ENCODE data around the gene SEMA6A.

SEMA6A gene

DNA sequence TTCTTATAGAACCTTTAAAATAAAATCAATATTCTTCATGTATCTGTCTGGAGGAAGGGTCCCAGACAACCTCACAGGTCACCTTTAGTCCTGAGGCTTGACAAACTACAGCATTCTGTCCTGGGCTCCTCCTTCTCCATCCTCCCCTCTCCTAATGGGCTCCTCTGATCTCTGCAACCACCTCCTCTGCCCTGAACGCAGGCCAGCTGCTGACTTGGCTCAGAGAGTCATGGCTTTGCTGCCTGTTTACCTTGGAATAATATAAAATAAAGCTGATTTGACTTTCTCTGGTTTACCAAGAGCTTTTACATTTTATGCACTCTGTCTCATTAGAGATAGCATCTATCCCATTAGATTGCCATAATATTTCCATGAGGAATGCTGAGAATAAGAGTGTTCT lies 159.4 kb downstream of the SEMA6A start:
- DNase-seq (ENCODE audit: low read depth in 1 of 2, low spot score in 1 of 2): no peak

DNA sequence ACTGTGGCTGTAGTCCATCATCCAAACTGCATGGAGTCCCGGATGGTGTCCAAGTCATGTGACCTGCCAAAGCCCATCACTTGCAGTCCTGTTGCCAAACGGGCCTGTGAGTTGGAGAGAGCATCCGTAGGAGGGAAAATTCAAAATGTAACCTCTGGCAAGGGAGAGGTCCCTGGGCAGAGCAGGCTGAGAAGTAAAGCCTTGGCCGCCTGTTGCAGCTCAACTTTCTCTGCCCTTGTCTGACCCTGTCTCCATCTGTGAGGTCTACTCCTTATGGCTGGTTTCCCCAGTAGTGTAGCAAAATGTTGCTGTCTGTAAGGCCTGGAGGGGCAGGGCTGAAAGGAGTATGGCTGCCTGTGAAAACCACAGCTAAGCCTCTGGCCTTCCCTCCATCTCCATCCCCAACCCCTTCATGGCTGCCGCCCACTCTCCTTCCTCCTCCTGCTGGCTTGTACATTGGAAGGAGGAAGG lies 163.5 kb downstream of the SEMA6A start:
- DNase-seq (ENCODE audit: low read depth in 1 of 2, low spot score in 1 of 2): no peak

DNA sequence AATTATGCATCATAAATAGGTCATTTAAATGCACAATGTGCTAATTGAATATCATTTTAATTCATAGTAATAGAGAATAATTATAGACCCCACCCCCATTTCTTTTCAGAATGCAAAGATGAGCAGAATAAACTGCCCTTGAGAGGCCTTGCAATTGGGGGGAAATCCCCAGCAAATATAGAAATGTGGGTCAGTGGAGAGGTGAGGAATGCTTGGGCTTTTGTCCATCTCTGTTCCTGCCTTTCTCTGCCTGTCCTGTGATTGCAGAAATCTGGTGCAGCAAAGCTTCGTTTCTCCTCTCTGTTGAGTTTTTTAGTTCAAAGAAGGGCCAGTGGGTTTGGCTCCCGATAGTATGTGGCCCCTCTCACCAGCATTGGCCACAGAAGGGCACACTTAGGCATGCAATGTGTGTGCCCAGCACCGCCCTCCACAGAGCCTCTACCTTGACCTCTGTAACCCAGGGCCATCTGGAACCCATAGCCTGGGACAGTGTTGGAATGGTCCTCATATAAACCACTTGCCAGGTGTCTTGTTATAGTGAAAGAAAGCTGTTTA lies 164.2 kb downstream of the SEMA6A start:
- DNase-seq (ENCODE audit: low read depth in 1 of 2, low spot score in 1 of 2): no peak

DNA sequence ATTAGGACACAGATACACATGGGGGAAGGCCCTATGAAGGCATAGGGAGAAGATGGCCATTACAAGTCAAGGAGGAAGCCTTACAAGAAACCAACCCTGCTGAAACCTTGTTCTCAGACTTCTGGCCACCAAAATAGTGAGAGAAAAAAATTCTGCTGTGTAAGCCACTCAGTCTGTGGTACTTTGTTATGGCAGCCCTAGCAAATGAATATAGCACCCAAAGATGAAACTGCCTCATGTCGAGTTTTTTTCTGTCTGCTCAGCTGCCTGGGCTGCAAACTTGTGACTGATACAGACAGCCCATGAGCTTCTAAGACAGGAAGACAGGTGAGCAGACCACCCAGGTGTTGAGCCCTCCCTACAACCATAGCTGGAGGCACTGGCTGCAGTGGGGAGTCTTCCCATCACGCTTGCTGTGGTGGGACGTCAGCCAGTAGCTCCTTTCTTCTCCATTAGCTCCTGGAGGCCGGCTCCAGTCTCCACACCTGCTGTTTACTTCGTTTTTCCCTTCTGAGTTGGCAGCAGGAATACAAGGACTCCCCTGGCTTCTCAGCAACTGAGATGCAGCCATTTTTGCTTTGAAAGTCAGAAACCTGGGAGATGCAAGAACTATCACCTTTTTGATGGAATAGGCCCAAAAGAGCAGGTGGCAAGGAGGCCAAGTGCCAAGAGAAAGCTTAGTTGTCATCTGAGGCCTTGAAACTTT lies 164.9 kb downstream of the SEMA6A start:
- no peak for DNase-seq (ENCODE audit: low read depth in 1 of 2, low spot score in 1 of 2)

DNA sequence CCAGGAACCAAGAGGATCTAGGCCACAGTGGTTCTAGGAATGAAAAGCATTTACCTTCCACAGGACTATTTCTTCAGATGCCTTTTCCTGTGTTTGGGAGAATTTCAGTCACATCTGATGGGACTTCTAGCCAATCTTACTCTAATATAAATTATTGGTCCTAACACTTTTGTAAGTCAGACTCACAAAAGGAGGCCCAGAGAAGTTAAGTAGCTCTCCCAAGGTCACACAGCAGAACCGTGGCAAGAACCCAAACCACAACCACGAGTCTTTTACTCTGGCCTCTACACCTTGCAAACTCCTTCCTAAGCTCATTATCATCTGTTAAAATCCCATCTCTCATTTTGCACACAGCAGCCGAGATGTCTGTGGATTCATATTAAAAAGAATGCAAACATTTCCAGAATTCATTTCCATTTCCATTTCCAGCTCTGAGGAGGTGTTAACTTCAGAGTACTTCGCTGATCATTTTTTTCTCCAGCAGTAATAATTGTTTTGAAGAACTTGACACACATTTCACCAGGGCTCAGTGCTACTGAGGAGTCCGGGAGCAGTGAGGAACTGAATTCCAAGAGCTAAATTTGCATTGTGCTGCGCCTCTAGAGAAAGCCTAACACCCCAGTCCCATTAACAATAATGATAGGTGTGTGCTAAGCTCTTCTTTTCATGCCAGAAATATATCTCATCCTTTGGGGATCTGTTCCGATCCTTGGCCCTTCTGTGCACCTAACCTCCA lies 168.1 kb downstream of the SEMA6A start:
- DNase-seq (ENCODE audit: low read depth in 1 of 2, low spot score in 1 of 2): no peak

DNA sequence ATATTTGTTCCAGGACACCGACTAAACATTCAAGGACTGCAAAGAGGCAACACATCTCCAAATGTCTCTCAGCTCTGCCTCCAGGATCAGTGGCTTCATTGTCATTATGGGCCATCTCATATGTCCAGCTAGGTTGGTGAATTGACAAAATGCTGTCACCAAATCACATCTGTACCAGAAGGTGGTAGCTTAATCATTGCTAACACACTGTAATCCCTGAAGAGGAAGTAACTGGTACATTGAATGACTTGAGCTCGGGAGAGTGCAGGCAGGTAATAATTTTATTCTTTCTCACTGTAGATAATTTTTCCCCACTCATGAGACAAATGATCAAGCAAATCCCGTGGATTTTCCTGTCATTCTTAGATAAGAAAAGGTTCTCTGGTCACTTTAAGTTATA lies 169.8 kb downstream of the SEMA6A start:
- DNase-seq (ENCODE audit: low read depth in 1 of 2, low spot score in 1 of 2): no peak

DNA sequence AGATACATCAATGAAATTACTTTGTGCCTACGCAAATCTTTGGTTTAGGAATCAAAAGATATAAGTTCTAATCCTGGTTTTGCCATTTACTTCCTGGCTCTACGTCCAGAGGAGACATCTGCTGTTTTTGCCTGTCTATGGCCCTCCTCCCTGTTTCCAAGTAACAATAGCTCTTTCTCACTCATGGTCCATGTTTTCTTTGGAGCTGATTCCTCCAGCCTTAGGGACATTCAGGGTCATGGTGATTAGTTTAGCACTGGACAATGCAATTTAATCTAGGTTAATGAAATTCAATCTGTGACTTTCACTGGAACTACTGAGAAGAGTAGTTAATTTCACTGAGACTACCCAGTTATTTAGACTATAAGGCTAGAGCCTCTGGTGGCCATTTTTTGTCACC lies 170.6 kb downstream of the SEMA6A start:
- no peak for DNase-seq (ENCODE audit: low read depth in 1 of 2, low spot score in 1 of 2)

DNA sequence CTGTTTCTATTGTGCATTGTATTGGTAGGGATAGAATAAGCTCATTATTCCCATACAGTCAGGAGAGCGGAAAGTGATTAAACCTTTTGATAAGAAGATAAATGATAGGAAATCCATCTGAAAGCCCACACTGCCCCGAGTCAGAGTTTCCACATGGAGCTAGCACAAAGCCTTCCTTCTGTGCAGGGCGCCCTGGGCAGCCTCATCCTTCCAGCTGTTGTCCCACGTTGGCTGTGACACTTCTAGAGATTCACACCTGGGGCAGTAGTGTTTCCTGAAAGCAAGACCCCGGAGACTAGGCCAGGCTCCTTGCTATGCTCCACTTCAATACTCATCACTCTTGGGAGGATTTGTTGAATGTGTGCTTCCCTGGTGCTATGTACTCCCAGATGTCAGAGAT lies 172.4 kb downstream of the SEMA6A start:
- no peak for DNase-seq (ENCODE audit: low read depth in 1 of 2, low spot score in 1 of 2)

DNA sequence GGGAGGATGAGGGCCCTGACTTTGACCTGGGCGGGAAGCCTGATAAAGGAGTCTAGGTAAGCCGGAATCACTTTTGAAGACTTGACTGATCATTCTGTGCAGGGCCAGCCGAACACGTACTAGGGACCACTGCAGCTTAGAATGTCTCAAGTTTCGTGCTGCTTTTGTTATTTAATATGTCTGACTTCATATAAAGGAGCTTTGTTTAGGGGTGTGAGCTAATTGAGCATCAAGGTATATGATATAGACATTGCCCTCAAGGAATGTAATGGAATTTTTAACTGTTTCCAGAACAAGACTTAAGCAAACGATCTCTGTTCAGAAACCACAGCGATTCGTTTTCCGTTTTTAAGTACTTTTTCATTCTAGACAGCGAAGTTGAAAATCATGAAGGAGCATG lies 173.0 kb downstream of the SEMA6A start:
- no peak for DNase-seq (ENCODE audit: low read depth in 1 of 2, low spot score in 1 of 2)

DNA sequence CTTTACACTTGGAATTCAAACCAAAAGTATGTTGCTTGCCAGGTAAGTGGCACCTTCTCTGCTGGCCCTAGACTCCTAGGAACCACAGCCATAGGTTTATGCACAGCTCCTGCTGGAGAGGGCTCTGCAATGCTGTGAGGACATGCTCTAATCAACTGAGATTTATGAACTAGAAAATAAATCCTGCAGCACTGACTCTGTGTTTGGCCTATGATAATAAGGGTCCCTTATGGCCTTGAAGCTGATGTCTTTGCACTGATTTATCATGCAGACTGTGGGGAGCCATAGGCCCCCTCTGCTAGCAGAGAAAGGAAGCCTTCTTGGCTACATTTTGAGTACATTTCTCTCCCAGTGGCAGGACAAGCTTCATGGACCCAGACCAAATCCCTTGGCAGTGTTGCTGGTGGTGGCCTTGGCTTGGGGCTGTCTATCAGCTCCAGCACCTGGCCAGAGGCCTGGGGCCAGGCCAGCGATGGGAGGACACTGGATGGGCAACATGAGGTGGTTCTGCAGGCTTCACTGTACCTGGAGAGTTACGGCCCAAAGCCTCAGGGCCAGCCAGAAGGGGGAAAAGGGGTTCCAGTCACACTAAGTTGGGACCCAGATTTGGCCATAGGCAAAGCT lies 178.0 kb downstream of the SEMA6A start:
- DNase-seq (ENCODE audit: low read depth in 1 of 2, low spot score in 1 of 2): no peak

DNA sequence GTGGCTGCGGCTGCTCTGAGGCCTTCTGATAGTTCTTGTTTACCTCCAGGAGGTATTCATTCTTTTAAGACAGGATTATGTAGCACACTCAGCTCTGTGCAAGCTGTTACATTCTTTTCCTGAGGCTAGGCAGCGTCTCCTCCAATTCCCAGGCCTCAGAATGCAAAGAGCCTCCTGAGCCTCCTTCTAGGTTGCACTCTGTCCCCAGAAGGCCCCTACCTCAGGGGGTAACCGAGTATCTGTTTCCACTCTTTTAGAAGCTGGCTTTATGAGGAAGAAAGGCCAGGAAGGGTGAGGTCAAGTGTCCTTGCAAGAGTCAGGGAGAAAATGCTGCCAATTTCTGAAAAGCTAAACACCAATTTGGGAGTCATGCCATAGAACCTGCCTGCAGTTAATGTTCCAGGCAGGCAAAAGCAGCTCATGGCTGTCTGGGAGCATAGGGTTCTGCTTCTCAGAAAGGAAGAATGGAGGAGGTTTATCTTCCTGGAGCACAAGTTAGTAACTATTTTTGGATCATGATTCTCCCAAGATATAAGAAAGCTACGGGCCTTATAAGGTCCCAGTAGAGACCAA lies 178.9 kb downstream of the SEMA6A start:
- no peak for DNase-seq (ENCODE audit: low read depth in 1 of 2, low spot score in 1 of 2)

DNA sequence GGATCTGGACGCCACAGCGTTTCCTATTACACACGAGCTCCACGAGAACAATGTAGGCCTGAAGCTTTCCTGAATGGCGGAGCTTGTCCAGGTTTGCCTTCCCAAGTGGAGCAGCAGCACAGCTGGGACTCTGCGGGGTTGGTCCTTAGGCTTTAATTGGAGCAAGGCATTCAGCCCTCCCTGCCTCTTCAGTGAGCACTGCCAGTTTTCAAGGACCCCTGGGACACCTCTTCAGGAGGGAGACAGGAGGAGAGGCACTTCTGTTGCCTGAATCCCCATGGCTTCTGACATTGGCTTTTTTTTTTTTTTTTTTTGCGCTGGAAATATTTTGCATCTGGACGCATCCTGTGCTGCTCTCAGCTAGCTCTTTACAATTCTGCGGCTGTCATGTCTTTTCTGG lies 179.4 kb downstream of the SEMA6A start:
- DNase-seq (ENCODE audit: low read depth in 1 of 2, low spot score in 1 of 2): no peak

DNA sequence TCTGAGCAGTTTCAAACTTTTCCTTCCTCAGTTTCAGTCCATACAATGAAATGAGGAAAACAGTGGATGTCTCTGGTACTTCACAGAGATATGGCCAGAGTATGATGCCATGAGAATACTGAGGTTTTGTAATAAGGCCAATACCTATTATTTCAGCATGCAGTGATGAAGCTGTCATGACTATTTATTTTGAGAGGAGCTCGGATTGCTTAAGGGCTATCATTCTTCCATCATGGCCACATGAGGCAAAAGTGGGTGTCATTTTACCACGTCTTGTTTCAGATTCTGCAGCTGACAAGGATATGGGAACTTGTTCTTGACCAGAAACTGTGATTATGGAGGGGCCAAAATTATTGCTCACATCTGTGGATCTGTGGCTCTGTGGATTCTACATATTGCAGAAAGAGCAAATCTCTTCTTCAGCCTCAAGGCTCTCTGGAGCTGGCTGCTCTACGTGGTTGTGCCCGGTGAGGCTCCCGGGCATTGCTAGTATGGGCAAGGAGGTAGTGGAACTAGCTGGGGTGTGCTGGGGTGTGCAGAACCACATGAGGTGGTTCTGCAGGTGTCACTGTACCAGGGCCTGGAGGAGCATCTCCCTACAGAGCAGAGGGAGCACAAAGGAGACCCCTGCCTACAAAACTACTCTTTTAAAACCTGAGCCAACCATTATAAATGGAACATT lies 180.3 kb downstream of the SEMA6A start:
- DNase-seq (ENCODE audit: low read depth in 1 of 2, low spot score in 1 of 2): no peak
